ENCODE data around the gene ZFR2.

Gene ZFR2

DNA sequence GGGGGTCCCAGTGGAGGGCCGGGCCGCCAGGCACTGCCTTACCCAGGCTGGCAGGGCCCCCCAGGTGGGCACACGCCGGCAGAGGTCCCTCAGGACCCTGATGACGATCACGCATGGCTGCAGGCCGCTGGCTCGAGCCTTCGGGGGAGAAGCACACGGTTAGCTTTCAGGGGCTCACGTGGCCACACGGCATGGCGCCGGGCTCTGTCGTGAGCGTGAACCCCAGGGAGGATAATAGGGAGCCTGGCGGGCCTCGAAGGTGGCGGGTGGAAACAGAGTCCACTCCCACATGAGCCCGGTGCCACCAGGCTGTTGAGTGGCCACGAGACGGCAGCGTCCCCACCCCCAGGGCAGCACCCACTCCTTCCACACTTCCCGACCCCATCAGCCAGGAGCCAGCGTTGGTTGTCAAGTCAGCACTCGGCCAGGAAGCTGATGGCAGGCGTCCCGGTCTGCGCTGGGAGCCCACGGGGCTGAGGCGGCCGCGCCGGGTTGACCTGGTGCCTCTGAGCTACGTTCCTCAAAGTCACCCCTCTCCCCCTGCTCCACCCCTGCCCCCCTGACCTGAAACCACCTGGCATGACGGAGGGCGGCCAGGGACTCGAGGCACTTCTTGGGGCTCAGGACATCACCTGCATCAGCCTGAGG is 58.0 kb downstream of the ZFR2 start:
- DNase-seq: no peak

DNA sequence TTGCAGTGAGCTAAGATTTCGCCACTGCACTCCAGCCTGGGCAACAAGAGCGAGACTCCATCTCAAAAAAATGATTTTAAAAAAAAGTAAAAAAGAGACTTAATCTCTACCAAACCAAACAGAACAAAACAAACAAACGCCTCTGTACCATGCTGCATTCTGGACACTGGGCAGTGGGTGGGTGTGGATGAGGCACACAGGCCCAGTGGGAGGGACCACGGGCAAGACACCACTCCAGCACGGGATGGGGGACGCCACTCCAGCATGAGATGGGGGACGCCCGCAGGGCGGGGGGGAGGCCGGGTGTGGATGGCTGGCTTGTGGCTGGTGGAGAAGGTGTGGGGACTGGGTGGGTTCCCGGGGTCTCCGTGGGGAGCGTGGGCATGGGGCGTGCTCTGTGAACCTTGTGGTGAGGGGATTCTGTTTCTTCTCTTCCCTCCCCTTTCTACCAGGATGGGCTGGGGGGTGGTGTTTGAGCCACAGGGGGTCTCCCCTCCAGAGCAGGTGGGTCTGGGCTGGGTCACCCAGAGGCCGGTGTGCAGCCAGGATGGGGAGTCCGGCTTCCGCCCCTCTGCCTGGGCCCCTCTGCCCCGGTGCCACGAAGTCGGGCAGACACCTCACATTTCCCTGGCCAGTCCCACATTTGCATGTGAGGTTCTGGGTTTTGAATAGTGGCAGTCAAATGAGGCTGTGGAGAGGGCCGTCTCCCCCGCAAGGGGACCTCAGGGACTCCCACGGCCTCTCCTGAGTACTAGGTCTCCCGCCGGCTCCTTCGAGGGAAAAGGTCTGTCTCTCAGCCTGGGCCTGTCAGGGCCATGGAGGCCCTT is 58.7 kb downstream of the ZFR2 start:
- DNase-seq: no peak

DNA sequence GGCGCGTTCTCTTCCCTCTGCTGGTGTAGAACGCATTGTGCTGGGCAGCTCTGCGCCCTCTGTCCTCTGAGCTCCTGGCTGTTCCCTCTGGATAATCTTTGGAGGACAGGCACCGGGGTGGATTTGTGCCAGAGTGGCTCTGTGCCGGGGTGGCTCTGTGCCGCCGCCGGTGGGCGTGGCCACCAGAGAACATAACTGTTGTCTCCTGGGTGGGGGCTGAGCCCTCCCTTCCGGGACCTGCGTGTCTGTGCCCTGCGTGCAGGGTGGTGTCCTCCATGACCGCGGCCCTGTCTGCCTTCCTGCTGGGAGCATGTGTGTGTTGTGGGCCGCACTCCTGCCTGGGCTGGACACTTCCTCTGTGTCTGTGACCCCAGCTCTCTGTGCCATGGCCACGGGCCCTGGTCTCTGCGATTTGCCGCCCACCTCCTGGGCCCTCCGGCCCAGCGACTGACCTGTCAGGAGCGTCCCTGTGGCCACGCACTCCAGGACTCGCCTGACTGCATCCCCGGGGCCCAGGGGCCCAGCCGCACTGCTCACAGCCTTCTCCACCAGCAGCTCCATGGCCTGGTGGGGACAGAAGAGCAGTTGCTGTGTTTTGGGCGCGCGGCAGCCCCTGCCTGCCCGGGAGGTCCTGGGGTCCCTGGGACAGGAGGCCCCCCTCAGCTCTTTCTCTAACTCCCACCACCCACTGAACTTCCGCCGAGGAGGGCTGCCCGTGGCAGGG is 60.3 kb downstream of the ZFR2 start:
- DNase-seq: no peak

GRCh38 chr19:3807574-3808354 is 61.1 kb downstream of the ZFR2 start:
- DNase-seq: no peak

DNA sequence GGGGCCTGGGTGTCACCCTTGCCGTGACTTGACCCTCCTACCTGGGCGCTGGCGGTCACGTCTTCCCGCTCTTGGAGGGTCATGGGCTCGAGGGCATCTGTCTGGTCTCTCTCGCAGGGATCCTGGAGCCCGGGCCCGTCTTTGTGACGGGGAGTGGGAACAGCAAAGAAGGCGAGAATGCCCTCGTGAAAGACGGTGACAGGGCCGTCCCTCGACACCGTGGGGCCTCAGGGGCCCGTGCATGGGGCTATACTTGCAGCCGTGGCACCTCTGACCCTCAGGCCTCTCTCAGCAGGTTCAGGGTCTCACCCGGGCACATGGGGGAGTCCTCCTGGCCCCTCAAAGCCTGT is 61.7 kb downstream of the ZFR2 start:
- no peak for DNase-seq

- no peak for DNase-seq
These were observed 63.0 kb downstream of the ZFR2 start for GRCh38 chr19:3805859-3806258.

- DNase-seq: no peak
These were observed 64.4 kb downstream of the ZFR2 start for GRCh38 chr19:3804429-3804828.

GRCh38 chr19:3803986-3804385 is 64.9 kb downstream of the ZFR2 start:
- no peak for DNase-seq

DNA sequence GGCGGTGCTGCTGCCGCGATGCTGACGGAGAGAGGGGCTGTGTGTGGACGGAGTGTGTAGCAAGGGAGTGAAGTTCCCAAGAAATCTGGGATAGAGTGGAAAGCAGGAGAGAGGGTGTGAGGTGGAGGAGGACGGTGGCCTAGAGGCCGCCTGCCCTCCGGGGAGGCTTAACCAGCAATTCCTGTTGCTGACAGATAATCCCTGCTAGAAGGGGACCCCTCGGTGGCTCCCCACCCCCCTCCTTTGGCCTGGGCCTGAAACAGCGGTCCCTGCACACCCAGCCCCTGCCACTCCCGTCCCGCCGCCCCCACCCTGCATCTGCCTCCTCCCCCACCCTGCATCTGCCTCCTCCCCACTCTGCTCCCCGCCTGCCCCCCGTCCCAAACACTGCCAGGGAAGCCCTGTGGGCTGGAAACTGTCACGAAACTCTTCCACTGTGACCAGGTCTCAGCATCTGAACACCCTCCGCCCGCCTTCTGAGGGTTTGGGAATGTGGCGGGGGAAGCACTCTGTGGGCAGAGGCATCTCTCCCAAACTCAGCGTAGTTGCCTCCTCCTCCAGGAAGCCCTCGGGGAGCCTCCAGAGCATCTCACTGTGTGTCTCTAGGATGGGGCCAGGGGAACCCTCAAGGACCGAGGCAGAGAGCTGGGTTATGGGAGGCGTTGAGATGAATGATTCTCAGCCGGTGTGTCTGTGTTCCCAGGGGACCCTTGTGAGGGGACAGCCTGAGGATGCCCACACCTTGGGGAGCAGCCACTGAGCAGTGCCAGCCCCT is 65.5 kb downstream of the ZFR2 start:
- DNase-seq: no peak

DNA sequence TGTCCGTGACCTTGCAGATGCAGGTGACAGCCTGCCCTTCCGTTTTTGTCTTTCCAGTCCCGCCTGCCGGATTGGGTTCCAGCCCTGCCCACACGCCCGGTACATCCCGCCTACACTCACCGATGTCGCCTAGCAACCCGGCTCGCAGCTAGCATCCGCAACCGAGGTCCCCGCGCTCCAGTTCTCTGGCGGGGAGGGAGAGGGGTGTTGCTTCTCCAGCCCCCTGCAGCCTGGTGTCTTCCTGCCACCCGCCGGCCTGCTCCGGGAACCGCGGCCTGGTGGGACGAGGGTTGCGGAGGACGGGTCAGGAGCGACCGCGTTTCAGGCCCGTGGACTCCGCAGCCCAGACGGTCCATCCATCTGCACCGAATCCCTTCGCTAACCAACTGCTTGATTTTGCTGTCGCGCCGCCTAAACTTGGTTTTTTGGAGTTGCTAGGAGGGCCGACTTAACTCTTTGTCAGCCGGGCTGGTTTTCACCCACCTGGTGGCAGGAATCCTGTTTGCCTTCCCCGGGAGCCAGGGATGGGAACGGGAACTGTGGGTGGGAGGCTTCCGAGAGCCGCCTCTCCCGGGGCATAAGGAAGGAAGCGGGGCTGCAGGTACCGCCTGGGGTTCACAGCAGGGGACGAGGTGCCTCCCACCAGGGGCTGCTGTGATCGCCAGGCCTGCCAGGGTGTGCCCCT is 67.3 kb downstream of the ZFR2 start:
- no peak for DNase-seq

DNA sequence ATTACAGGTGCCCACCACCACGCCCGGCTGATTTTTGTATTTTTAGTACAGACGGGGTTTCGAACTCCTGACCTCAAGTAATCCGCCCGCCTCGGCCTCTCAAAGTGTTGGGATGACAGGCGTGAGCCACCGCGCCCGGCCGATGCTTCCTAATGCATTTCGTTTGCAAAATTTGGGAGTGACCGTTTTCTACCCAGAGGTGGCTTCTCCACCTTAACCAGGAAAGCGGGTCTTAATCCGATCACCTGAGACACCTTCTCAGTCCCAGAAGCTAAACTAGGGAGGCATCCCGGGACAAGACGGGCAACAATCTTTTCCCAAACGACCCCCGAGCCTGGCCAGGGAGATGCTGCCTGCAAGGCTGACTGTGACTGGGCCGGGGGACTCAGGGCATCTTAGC is 67.8 kb downstream of the ZFR2 start:
- no peak for DNase-seq

DNA sequence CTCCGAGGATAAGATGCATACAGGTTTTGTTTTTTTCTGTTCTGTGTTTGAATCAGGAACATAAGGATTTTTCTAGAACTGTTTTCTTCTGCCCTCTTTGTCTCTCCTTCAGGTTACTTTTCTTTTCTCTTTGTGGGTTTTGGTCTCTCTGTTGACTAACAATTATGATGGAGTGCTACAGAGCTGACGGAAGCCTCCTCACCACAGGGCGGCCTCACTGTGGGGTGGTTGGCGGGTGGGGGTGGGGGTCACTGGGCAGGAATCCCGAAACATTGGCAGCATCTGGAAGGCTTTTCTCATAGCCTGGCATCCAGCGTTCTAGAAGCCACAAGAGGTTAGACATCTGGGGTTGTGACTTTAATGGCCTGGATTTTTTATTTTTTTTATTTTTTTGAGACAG is 70.7 kb downstream of the ZFR2 start:
- no peak for DNase-seq

- DNase-seq: no peak
These were observed 72.5 kb downstream of the ZFR2 start for GRCh38 chr19:3796358-3796757.

DNA sequence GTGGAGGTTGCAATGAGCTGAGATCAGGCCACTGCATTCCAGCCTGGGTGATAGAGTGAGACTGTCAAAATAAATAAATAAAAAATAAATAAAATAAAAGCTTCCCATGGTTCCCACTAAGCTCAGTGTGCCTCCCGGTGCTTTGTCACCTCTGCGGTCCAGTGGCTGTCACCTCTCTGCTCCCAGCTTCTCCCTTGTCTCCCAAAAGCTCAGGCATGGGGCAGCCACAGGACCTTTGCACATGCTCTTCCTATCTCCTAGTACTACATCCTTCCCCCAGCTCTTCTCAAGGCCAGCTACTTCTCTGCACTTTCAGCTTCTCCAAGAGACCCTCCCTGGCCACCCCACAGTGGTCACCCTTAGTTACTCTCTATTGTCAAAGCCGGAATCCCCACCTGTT is 75.0 kb downstream of the ZFR2 start:
- DNase-seq: no peak

- DNase-seq: no peak
These were observed 76.7 kb downstream of the ZFR2 start for GRCh38 chr19:3792114-3792513.

- DNase-seq: no peak
These were observed 77.9 kb downstream of the ZFR2 start for GRCh38 chr19:3790941-3791340.

DNA sequence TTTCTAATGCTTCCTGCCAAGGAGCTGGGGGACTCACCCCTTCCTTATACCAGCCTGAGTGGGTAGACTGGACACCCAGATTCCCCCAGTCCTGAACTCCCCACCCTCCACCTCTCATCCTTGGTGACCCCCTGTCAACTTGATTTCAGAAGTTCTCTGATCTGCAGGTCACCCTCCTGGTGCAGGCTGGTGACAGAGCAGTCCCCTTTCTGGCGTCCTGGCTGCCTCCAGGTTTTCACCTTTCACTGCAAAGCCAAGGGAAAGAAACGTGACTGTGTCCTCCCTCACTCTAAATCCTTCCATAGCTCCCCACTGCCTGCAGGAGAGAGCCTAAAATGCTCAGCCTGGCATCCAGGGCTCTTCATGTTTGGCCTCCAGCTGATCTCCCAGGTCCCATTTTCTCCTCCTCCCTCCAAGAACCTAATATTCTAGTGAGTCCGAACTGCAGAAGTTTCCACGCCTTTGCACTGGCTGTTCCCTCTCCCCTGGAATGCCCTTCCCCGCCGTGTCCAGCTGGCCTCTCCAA is 78.6 kb downstream of the ZFR2 start:
- no peak for DNase-seq

DNA sequence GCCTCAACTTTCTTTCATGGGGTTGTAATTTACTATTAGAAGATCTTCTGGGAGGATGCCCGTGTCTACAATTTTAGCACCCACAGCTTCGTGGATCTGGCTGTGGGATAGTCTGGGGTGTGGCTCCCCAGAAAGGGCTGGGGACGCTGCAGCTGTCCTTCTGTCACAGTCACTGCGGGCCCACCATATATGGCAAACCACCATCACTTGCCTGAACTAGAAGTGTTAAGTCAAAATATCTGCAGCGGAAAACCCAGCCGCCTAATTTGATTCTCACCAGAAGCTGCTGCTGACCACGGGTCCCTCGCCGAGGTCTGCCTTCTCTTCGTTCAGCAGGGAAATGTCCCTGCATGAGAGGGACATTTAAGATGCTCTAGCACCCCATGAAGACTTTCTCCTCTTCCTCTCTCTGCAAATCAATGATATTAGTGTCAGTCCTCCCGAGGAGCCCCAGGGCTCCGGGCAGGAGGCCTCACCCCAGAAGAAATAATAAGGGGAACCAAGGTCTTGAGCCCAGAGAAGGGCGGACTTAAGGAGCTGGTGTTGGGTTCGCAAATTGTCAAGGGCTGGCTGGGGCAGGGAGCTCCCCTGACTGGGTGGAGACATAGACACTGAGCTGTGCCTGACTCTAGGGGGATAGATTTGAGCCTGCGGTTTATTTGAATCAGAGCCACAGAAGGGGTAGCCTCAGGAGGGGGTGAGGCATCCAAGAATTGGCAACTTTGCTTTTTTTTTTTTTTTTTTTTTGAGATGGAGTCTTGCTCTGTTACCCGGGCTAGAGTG is 79.7 kb downstream of the ZFR2 start:
- DNase-seq: no peak

- DNase-seq: no peak
These were observed 82.7 kb downstream of the ZFR2 start, which contains the start of gene MATK for GRCh38 chr19:3785938-3786824. Gene MATK, minus strand, starts transcription at chr19:3786381. Its CDS starts 1,246 bp downstream, at chr19:3785135.

Data from NCI-H1694 (cell line).